HepG2 (cell line): Measurements from ENCODE around the gene NIN. TPM values are rescaled to one million over a fixed set of nuclear protein-coding genes. Genes with fewer than 3 reads are reported as not detected.

Experiments
- ATAC-seq: fragments of 200-7000 bp; cut with Tn5 transposase; 3 replicates; pipeline ENCODE4 v1.9.1; 2020; ENCODE audit warnings: mild to moderate bottlenecking, moderate library complexity
- BruUV-seq: library from RNA; stranded (reverse); fragments of 400-500 nt; replicated peaks from 2 replicates; lab custom pipeline; 2021; lab: Mats Ljungman, UMichigan
- CTCF ChIA-PET: fragments of 300-600 bp; formaldehyde crosslinking; extraction: SDS; loops from one replicate; lab custom pipeline; 2021; ENCODE audit warnings: low total read pairs, inconsistent platforms, low intra/inter-chr PET ratio; lab: Yijun Ruan, JAX
- POLR2A ChIA-PET: fragments of 350-600 bp; sonication (Branson Sonifier 250); formaldehyde crosslinking; loops from one replicate; lab custom pipeline; 2020; ENCODE audit warnings: antibody characterized with exemption, inconsistent platforms; lab: Yijun Ruan, JAX
- DNase-seq: peaks from one replicate; pipeline ENCODE4 v3.0.0-alpha.2; 2015; ENCODE audit warnings: low spot score
- FAIRE-seq: peaks from 3 replicates; lab custom pipeline; 2011; peaks lifted over from hg19 to GRCh38; lab: Jason Lieb, UNC
- H2AFZ ChIP-seq: one replicate; pipeline ENCODE4 v1.6.1; 2011; ENCODE audit warnings: low read length, inconsistent platforms
- H3K27ac ChIP-seq: fragments of 300-600 bp; 3 replicates; pipeline ENCODE4 v1.8.0; 2011; ENCODE audit warnings: mixed run types, mild to moderate bottlenecking, mixed read lengths, low read length, inconsistent platforms; ENCODE audit not compliant: insufficient read depth; ENCODE audit errors: extremely low read length
- H3K27me3 ChIP-seq, 2 experiments: fragments of 200-600 bp in 1 of 2; 2 replicates in 1 of 2; 3 replicates in 1 of 2; pipeline versions ENCODE4 v1.6.0 to v1.8.0; 2011; ENCODE audit warnings: low read length in 2 of 2, mild to moderate bottlenecking in 2 of 2, moderate library complexity in 2 of 2, inconsistent platforms in 1 of 2; ENCODE audit not compliant: insufficient read depth in 2 of 2, control insufficient read depth in 1 of 2
- H3K36me3 ChIP-seq, 2 experiments: fragments of 200-600 bp in 1 of 2; replicated peaks in 1 of 2; 2 replicates in 1 of 2; 3 replicates in 1 of 2; pipeline versions ENCODE4 v1.5.1 to v1.8.0; 2011; ENCODE audit warnings: low read length in 2 of 2, inconsistent platforms in 1 of 2; ENCODE audit not compliant: insufficient read depth in 2 of 2, control insufficient read depth in 1 of 2
- H3K4me1 ChIP-seq: 2 replicates; pipeline ENCODE4 v1.5.1; 2012; ENCODE audit warnings: low read length, inconsistent platforms; ENCODE audit not compliant: insufficient read depth
- H3K4me2 ChIP-seq: 2 replicates; pipeline ENCODE4 v1.6.0; 2011; ENCODE audit warnings: low read depth, low read length, inconsistent platforms
- H3K4me3 ChIP-seq, 3 experiments: fragments of 200-600 bp in 1 of 3; sonication (generic), shearing (Covaris generic) in 1 of 3; replicated peaks in 1 of 3; 2 replicates each; pipeline ENCODE4 v1.5.1; 2011 to 2016; ENCODE audit warnings: low read length in 3 of 3, inconsistent platforms in 2 of 3, low read depth in 2 of 3, mild to moderate bottlenecking in 2 of 3, control low read depth in 1 of 3, mixed read lengths in 1 of 3; ENCODE audit not compliant: insufficient read depth in 1 of 3
- H3K79me2 ChIP-seq: one replicate; pipeline ENCODE4 v1.6.1; 2011; ENCODE audit warnings: low read length, inconsistent platforms; ENCODE audit not compliant: insufficient read depth
- H3K9ac ChIP-seq: 2 replicates; pipeline ENCODE4 v1.6.0; 2011; ENCODE audit warnings: mild to moderate bottlenecking, low read depth, low read length, inconsistent platforms; ENCODE audit not compliant: insufficient read depth
- H3K9me3 ChIP-seq: 2 replicates; pipeline ENCODE4 v1.5.1; 2012; ENCODE audit warnings: mild to moderate bottlenecking, low read length
- H4K20me1 ChIP-seq: 2 replicates; pipeline ENCODE4 v1.6.0; 2011; ENCODE audit warnings: inconsistent platforms, mild to moderate bottlenecking, low read length, moderate library complexity; ENCODE audit not compliant: insufficient read depth
- ATF7-NPFF ChIP-seq: sonication (generic); formaldehyde crosslinking; IDR thresholded peaks from 2 replicates; pipeline ENCODE4 v1.8.1; 2023; ENCODE audit warnings: mild to moderate bottlenecking, low read depth, missing genetic modification reagents, moderate library complexity
- DMAP1 ChIP-seq: IDR thresholded peaks from 2 replicates; pipeline ENCODE4 v1.6.1; 2016
- ELF3 ChIP-seq: IDR thresholded peaks from 2 replicates; pipeline ENCODE4 v1.6.1; 2016; ENCODE audit warnings: missing genetic modification reagents, missing compliant biosample characterization
- GATA4 ChIP-seq: sonication (generic); IDR thresholded peaks from 2 replicates; pipeline ENCODE4 v1.6.1; 2016; ENCODE audit warnings: antibody characterized with exemption, low read depth, borderline replicate concordance
- MIER3 ChIP-seq: IDR thresholded peaks from 2 replicates; pipeline ENCODE4 v1.6.1; 2016; ENCODE audit warnings: missing compliant biosample characterization, borderline replicate concordance
- NFE2L1 ChIP-seq: sonication (generic); formaldehyde crosslinking; IDR thresholded peaks from 2 replicates; pipeline ENCODE4 v1.4.0; 2020; ENCODE audit warnings: missing genetic modification reagents, mild to moderate bottlenecking, borderline replicate concordance
- NFE2L2 ChIP-seq: fragments of 150-350 bp; IDR thresholded peaks from 2 replicates; pipeline ENCODE4 v1.6.1; 2014; ENCODE audit warnings: low read length
- NR2F1 ChIP-seq, 2 experiments: fragments of 450-650 bp in 1 of 2; formaldehyde crosslinking in 1 of 2; IDR thresholded peaks; 2 replicates each; pipeline versions ENCODE4 v1.5.0 to v1.6.1; 2016 to 2020; ENCODE audit warnings: mild to moderate bottlenecking in 1 of 2, missing compliant biosample characterization in 1 of 2, missing genetic modification reagents in 1 of 2, moderate library complexity in 1 of 2
- NR3C1 ChIP-seq: sonication (generic); formaldehyde crosslinking; IDR thresholded peaks from 2 replicates; pipeline ENCODE4 v1.4.0; 2020; ENCODE audit warnings: missing genetic modification reagents
- PHF20 ChIP-seq: sonication (generic); formaldehyde crosslinking; IDR thresholded peaks from 2 replicates; pipeline ENCODE4 v1.5.0; 2020; ENCODE audit warnings: mild to moderate bottlenecking, missing genetic modification reagents
- RNF2 ChIP-seq: fragments of 450-650 bp; conservative IDR thresholded peaks from 2 replicates; pipeline ENCODE4 v1.6.1; 2016; ENCODE audit warnings: low read depth
- YY1 ChIP-seq: IDR thresholded peaks from 2 replicates; pipeline ENCODE4 v1.6.1; 2011; ENCODE audit warnings: low read length, low read depth, moderate library complexity, mild to moderate bottlenecking; ENCODE audit not compliant: insufficient read depth, insufficient replicate concordance
- ZBTB49 ChIP-seq: sonication (generic); formaldehyde crosslinking; IDR thresholded peaks from 2 replicates; pipeline ENCODE4 v1.4.0; 2020; ENCODE audit warnings: missing genetic modification reagents, borderline replicate concordance
- ZNF251 ChIP-seq: sonication (generic); formaldehyde crosslinking; IDR thresholded peaks from 2 replicates; pipeline ENCODE4 v1.9.0; 2021; ENCODE audit warnings: mild to moderate bottlenecking, missing genetic modification reagents
- WGBS: methylation state at CpG from one replicate; pipeline ENCODE4 v1.1.6; 2017; ENCODE audit warnings: low lambda C conversion rate; 5-methylcytosine and 5-hydroxymethylcytosine counted together
- in situ Hi-C: cut with HindIII; loops from 2 replicates; pipeline ENCODE4 v1.10.0; 2017; ENCODE audit warnings: low pct_unique_long_range_greater_than_20kb; ENCODE audit not compliant: extremely low pct_ligation_motif_present
- intact Hi-C: fragments of 100-400 bp; cut with micrococcal nuclease; formaldehyde crosslinking; loops from one replicate; pipeline ENCODE4 v1.10.0; 2022; ENCODE audit not compliant: unreplicated experiment
- polyA plus RNA-seq, 8 experiments: library from polyadenylated mRNA; depleted of rRNA in 3 of 8; stranded (reverse) in 7 of 8; unstranded in 1 of 8; fragments of >200 nt; fragmentation: Illumina TruSeq in 4 of 8; extraction: Trizol in 4 of 8; gene quantifications; 2 replicates each; pipeline versions ENCODE4 v1.2.1 to v1.2.3, GENCODE V29; 2011 to 2016; ENCODE audit warnings: low read depth in 4 of 8, missing spikeins in 1 of 8, mixed read lengths in 1 of 8; ENCODE audit not compliant: insufficient read depth in 1 of 8
- total RNA-seq, 5 experiments: library from RNA; depleted of rRNA; stranded (reverse); fragments of >200 nt; fragmentation: Illumina TruSeq; extraction: Trizol; gene quantifications; 2 replicates each; pipeline ENCODE4 v1.2.3, GENCODE V29; 2016; ENCODE audit warnings: low read depth in 1 of 5

NIN gene
- total and polyA plus RNA-seq, 2 of the 13 experiments (the other 11 are each of a cell fraction or from before 2014, with no cell fraction given) = 2.8 to 9.7 TPM

GRCh38 chr14:50762931-50763300 is 68.0 kb downstream of the NIN start:
- intact Hi-C loops = no loop called here
- BruUV-seq = no TSS peak
- TF ChIP-seq RNF2 (no peak), ELF3 (CRISPR knock-in tag) (no peak), ATF7-NPFF (no peak), MIER3 (CRISPR knock-in tag) (no peak), YY1 (no peak), ZBTB49 (no peak), DMAP1 (CRISPR knock-in tag) (no peak), GATA4 (no peak), PHF20 (CRISPR knock-in tag) (no peak), NR2F1 (CRISPR knock-in tag; IDR thresholded peaks at IDR 0.05) (no peak), ZNF251 (CRISPR knock-in tag) (no peak), NFE2L2 (no peak), NR3C1 (CRISPR knock-in tag) (no peak), NFE2L1 (no peak)
- FAIRE-seq (no peak), DNase-seq (no peak), ATAC-seq (no peak)
- Histone ChIP-seq H3K9ac (no peak overlapping the region), H3K4me3 (no peak overlapping the region), H3K27ac (no peak overlapping the region), H3K9me3 (no peaks in the 10 kb centered on the region), H3K4me2 (no peak overlapping the region), H3K4me1 (no peaks in the 10 kb centered on the region), H2AFZ (no peak overlapping the region), H4K20me1 (no peaks in the 10 kb centered on the region), H3K27me3 (no peaks in the 10 kb centered on the region; a peak in 1 of 5 replicates), H3K36me3 (peaks cover 11 to 29% of the 10 kb centered on the region in 2 experiments; a peak in 4 of 5 replicates), H3K79me2 (no peaks in the 10 kb centered on the region)
- CTCF ChIA-PET = no interaction called here
- POLR2A ChIA-PET = no interaction called here
- 100% methylated on average over 3 of the region's 3 CpGs for WGBS
- in situ Hi-C loops = no loop called here
